Mucosa of rectum (tissue), 2 donors: ENCODE data around the gene ERCC2.
"Not testable (repeated sequence)": the region's sequence is repeated elsewhere in the genome, so short reads cannot be mapped to it uniquely, and the experiment has no call there.

Source experiments
- H3K27ac ChIP-seq, 2 donors: one replicate each; pipeline ENCODE4 v1.7.0; 2013; ENCODE audit warnings: inconsistent platforms in 2 of 2, low read depth in 2 of 2, low read length in 2 of 2
- H3K27me3 ChIP-seq, 2 donors: one replicate each; pipeline ENCODE4 v1.7.0; 2013; ENCODE audit warnings: low read length in 2 of 2; ENCODE audit not compliant: control insufficient read depth in 2 of 2, insufficient read depth in 2 of 2
- H3K36me3 ChIP-seq, 2 donors: one replicate each; pipeline ENCODE4 v1.7.0; 2013; ENCODE audit warnings: low read length in 2 of 2; ENCODE audit not compliant: control insufficient read depth in 2 of 2, insufficient read depth in 2 of 2
- H3K4me1 ChIP-seq, 2 donors: one replicate each; pipeline ENCODE4 v1.7.0; 2013; ENCODE audit warnings: low read length in 2 of 2, mild to moderate bottlenecking in 1 of 2; ENCODE audit not compliant: control insufficient read depth in 2 of 2, insufficient read depth in 2 of 2
- H3K4me3 ChIP-seq, 2 donors: one replicate each; pipeline ENCODE4 v1.7.0; 2013; ENCODE audit warnings: low read length in 2 of 2
- H3K9ac ChIP-seq, 2 donors: one replicate each; pipeline ENCODE4 v1.7.0; 2013; ENCODE audit warnings: low read length in 2 of 2, low read depth in 1 of 2, mild to moderate bottlenecking in 1 of 2
- H3K9me3 ChIP-seq, 2 donors: one replicate each; pipeline ENCODE4 v1.7.0; 2013; ENCODE audit warnings: low read length in 2 of 2; ENCODE audit not compliant: control insufficient read depth in 2 of 2
- donor health status: healthy.
- donor health status: Normal muscosa, but diverticular disease.

The ERCC2 gene

GRCh38 chr19:45370410-45371204 lies at the start of gene ERCC2:
Gene ERCC2, minus strand, starts transcription at chr19:45370573. Its CDS starts 33 bp downstream, at chr19:45370540.
- peak within 1 kb of the TSS; percentile 67 to 77 for H3K27ac ChIP-seq
- no peaks in the 10 kb centered on the region for H3K36me3 ChIP-seq
- peak within 1 kb of the TSS; percentile 56 to 69 for H3K9ac ChIP-seq
- no peaks in the 10 kb centered on the region for H3K9me3 ChIP-seq
- H3K4me1 ChIP-seq = peaks cover 0 to 2% of the 10 kb centered on the region in 2 donors
- H3K4me3 ChIP-seq = peak within 1 kb of the TSS; percentile 73 to 83
- no peaks in the 10 kb centered on the region for H3K27me3 ChIP-seq

DNA sequence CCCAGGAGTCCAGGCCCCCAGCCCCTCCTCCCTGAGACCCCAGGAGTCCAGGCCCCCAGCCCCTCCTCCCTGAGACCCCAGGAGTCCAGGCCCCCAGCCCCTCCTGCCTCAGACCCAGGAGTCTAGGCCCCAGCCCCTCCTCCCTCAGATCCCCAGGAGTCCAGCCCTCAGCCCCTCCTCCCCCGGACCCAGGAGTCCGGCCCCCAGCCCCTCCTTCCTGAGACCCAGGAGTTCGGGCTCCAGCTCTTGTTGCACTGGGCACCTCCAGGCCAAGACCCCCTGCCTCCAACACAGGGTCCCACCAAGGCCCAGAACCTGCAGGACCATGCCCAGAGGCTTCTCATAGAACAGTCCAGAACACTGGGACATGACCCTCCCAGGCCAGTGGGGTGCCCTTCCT lies 49.5 kb upstream of the ERCC2 start:
- peak overlapping the region in 1 of 2 donors; percentile 52 for H3K27ac ChIP-seq

GRCh38 chr19:45419396-45419795 lies 49.0 kb upstream of the ERCC2 start:
- peaks cover 18 to 19% of the 10 kb centered on the region in 2 donors for H3K4me1 ChIP-seq
- no peak overlapping the region for H3K9ac ChIP-seq
- peaks cover 7 to 22% of the 10 kb centered on the region in 2 donors for H3K36me3 ChIP-seq
- H3K27me3 ChIP-seq = no peaks in the 10 kb centered on the region
- H3K27ac ChIP-seq = peak overlapping the region in 1 of 2 donors; percentile 52
- no peak overlapping the region for H3K4me3 ChIP-seq
- H3K9me3 ChIP-seq = no peaks in the 10 kb centered on the region

More for the DNA sequence above, 49.5 kb upstream of the ERCC2 start:
- no peaks in the 10 kb centered on the region for H3K27me3 ChIP-seq
- no peak overlapping the region for H3K4me3 ChIP-seq
- no peaks in the 10 kb centered on the region for H3K9me3 ChIP-seq
- H3K9ac ChIP-seq = no peak overlapping the region
- H3K4me1 ChIP-seq = peaks cover 22 to 23% of the 10 kb centered on the region in 2 donors
- H3K36me3 ChIP-seq = peaks cover 4 to 18% of the 10 kb centered on the region in 2 donors

DNA sequence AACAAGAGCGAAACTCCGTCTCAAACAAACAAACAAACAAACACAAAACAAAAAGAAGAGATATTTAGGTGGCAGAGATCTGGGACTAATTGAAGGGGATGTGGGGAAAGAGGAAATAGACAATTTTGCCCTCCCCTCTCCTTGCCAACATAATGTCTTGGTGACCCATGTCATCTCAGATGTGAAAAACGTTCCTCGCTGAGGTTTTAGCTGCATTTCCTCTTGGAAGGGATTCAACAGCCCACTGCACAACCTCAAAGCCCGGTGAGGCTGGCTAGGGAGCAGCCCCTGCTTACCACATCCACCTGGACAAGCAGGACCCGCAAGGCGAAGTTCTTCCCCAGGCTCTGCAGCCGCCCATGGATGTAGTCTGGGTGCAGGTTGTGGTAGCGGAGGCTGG lies 48.4 kb upstream of the ERCC2 start:
- Histone ChIP-seq H3K4me1 (peaks cover 13% of the 10 kb centered on the region in 2 donors), H3K4me3 (no peak overlapping the region), H3K36me3 (peaks cover 9 to 28% of the 10 kb centered on the region in 2 donors), H3K27me3 (no peaks in the 10 kb centered on the region), H3K27ac (peak overlapping the region in 1 of 2 donors; percentile 52), H3K9me3 (no peaks in the 10 kb centered on the region), H3K9ac (no peak overlapping the region)

DNA sequence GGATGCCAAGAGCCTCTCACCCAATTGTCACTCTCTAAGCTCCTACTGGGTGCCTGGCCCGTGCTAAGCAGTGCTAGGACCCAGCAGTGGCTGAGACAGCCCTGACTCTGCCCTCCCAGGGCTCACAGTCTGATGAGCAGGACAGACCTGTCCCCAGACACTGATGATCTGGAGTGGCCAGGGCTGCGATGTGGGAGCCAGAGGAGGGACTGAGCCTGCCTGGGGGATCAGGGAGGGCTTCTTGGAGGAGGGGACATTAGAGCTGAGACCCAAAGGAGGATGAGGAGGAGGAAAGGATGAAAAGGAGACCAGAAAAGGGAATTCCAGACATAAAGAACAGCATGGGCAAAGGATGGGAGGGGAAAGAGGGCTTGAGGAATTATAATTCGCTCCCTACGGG lies 46.8 kb upstream of the ERCC2 start:
- peaks cover 11 to 36% of the 10 kb centered on the region in 2 donors for H3K36me3 ChIP-seq
- H3K9ac ChIP-seq = no peak overlapping the region
- H3K27ac ChIP-seq = no peak overlapping the region
- H3K4me3 ChIP-seq = no peak overlapping the region
- peaks cover 4 to 5% of the 10 kb centered on the region in 2 donors for H3K4me1 ChIP-seq
- no peaks in the 10 kb centered on the region for H3K9me3 ChIP-seq
- no peaks in the 10 kb centered on the region for H3K27me3 ChIP-seq

- H3K27me3 ChIP-seq = no peaks in the 10 kb centered on the region
- H3K36me3 ChIP-seq = peaks cover 11 to 30% of the 10 kb centered on the region in 2 donors
- H3K4me1 ChIP-seq = peaks cover 0 to 5% of the 10 kb centered on the region in 2 donors
- no peak overlapping the region for H3K9ac ChIP-seq
- H3K27ac ChIP-seq = no peak overlapping the region
- no peak overlapping the region for H3K4me3 ChIP-seq
- no peaks in the 10 kb centered on the region for H3K9me3 ChIP-seq
These were observed 44.1 kb upstream of the ERCC2 start for GRCh38 chr19:45414468-45414867.

- Histone ChIP-seq H3K36me3 (peaks cover 11 to 24% of the 10 kb centered on the region in 2 donors), H3K27ac (no peak overlapping the region), H3K27me3 (no peaks in the 10 kb centered on the region), H3K9me3 (no peaks in the 10 kb centered on the region), H3K9ac (no peak overlapping the region), H3K4me1 (no peaks in the 10 kb centered on the region), H3K4me3 (no peak overlapping the region)
These were observed 43.1 kb upstream of the ERCC2 start for GRCh38 chr19:45413497-45413896.

DNA sequence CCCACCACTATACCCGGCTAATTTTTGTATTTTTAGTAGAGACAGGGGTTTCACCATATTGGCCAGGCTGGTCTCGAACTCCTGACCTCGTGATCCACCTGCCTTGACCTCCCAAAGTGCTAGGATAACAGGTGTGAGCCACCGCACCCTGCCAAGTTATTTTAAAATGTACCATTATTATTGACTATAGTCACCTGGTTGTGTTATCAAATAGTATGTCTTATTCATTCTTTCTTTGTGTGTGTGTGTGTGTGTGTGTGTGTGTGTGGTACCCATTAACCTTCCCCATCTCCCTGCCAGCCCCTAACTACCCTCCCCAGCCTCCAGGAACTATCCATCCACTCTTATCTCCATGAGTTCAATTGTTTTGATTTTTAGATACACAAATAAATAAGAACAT lies 40.0 kb upstream of the ERCC2 start:
- not testable (repeated sequence) for H3K9ac ChIP-seq, H3K27ac ChIP-seq, H3K4me3 ChIP-seq, H3K9me3 ChIP-seq, H3K27me3 ChIP-seq
- Histone ChIP-seq H3K4me1 (peaks cover 11 to 17% of the 10 kb centered on the region in 2 donors), H3K36me3 (peaks cover 7 to 20% of the 10 kb centered on the region in 2 donors)

- no peak overlapping the region for H3K4me3 ChIP-seq
- peaks cover 5 to 17% of the 10 kb centered on the region in 2 donors for H3K36me3 ChIP-seq
- no peak overlapping the region for H3K27ac ChIP-seq
- H3K9ac ChIP-seq = no peak overlapping the region
- H3K4me1 ChIP-seq = peaks cover 17 to 24% of the 10 kb centered on the region in 2 donors
- no peaks in the 10 kb centered on the region for H3K27me3 ChIP-seq
- no peaks in the 10 kb centered on the region for H3K9me3 ChIP-seq
These were observed 39.2 kb upstream of the ERCC2 start for GRCh38 chr19:45409557-45409920.

DNA sequence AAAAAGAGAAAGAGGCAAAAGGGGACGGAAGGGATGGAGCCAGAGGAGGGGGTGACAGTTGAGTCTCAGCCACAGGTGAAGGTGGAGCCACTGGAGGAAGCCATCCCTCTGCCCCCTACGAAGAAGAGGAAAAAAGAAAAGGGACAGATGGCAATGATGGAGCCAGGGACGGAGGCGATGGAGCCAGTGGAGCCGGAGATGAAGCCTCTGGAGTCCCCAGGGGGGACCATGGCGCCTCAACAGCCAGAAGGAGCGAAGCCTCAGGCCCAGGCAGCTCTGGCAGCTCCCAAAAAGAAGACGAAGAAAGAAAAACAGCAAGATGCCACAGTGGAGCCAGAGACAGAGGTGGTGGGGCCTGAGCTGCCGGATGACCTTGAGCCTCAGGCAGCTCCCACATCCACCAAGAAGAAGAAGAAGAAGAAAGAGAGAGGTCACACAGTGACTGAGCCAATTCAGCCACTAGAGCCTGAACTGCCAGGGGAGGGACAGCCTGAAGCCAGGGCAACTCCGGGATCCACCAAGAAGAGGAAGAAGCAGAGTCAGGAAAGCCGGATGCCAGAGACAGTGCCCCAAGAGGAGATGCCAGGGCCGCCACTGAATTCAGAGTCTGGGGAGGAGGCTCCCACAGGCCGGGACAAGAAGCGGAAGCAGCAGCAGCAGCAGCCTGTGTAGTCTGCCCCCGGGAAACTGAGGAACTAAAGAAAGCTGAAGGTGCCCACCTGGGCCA lies 38.6 kb upstream of the ERCC2 start:
- Histone ChIP-seq H3K27me3 (no peaks in the 10 kb centered on the region), H3K9me3 (no peaks in the 10 kb centered on the region), H3K36me3 (peaks cover 4 to 12% of the 10 kb centered on the region in 2 donors), H3K4me3 (no peak overlapping the region), H3K9ac (no peak overlapping the region), H3K4me1 (peaks cover 22 to 29% of the 10 kb centered on the region in 2 donors), H3K27ac (no peak overlapping the region)
